ENCODE results near the gene AHCYL2. TPM values are rescaled to one million over a fixed set of nuclear protein-coding genes. Genes with fewer than 3 reads are reported as not detected.
"Not testable (repeated sequence)": the region's sequence is repeated elsewhere in the genome, so short reads cannot be mapped to it uniquely, and the experiment has no call there.

AHCYL2 gene
- total RNA-seq, 2 donors from 2014 or later: 21.5 to 39.8 TPM

- Mint-ChIP-seq H3K27ac (peak overlapping the region; percentile 80), H3K4me3 (no peak overlapping the region), H3K4me1 (peaks cover 7% of the 10 kb centered on the region), H3K36me3 (ENCODE audit: low read depth) (peaks cover 35% of the 10 kb centered on the region), H3K27me3 (no peaks in the 10 kb centered on the region), H3K9me3 (no peaks in the 10 kb centered on the region)
- ATAC-seq (replicated peaks): no peak
Observed at GRCh38 chr7:129470411-129470810, 245.6 kb downstream of the AHCYL2 start.

- peaks cover 7% of the 10 kb centered on the region for H3K4me1 Mint-ChIP-seq
- ATAC-seq (replicated peaks): peak; percentile 92
- H3K9me3 Mint-ChIP-seq: no peaks in the 10 kb centered on the region
- peak overlapping the region; percentile 80 for H3K27ac Mint-ChIP-seq
- no peaks in the 10 kb centered on the region for H3K27me3 Mint-ChIP-seq
- H3K36me3 Mint-ChIP-seq (ENCODE audit: low read depth): peaks cover 39% of the 10 kb centered on the region
- H3K4me3 Mint-ChIP-seq: no peak overlapping the region
Observed at GRCh38 chr7:129471402-129471827, 246.6 kb downstream of the AHCYL2 start.

GRCh38 chr7:129475931-129476330 is 251.1 kb downstream of the AHCYL2 start:
- not testable (repeated sequence) for ATAC-seq (replicated peaks); H3K27ac Mint-ChIP-seq; H3K4me3 Mint-ChIP-seq; H3K27me3 Mint-ChIP-seq; H3K9me3 Mint-ChIP-seq; H3K4me1 Mint-ChIP-seq
- H3K36me3 Mint-ChIP-seq (ENCODE audit: low read depth): peaks cover 58% of the 10 kb centered on the region

- H3K9me3 Mint-ChIP-seq; H3K27me3 Mint-ChIP-seq; H3K4me1 Mint-ChIP-seq; H3K4me3 Mint-ChIP-seq; ATAC-seq (replicated peaks); H3K27ac Mint-ChIP-seq: not testable (repeated sequence)
- peaks cover 58% of the 10 kb centered on the region for H3K36me3 Mint-ChIP-seq (ENCODE audit: low read depth)
Observed at GRCh38 chr7:129476398-129476797, 251.6 kb downstream of the AHCYL2 start.

Other genes starting within 250 kb of the AHCYL2 start
- 10 to 100 TPM; 45.8 to 62.6 TPM for gene TNPO3, start 169.9 kb upstream of the AHCYL2 start, total RNA-seq
- 1 to 10 TPM in 1 of 2 donors, under 1 TPM in 1; 0.67 to 2.6 TPM for gene TSPAN33, start 80.3 kb upstream of the AHCYL2 start, total RNA-seq
- gene SMO, start 36.4 kb upstream of the AHCYL2 start, total RNA-seq: under 1 TPM in 1 of 2 donors, not detected in 1; 0.08 TPM
- gene STRIP2, start 209.4 kb downstream of the AHCYL2 start, total RNA-seq: 10 to 100 TPM; 51.7 to 78.4 TPM

Measured in activated T-helper 17 cell treated with anti-CD3 and anti-CD28 coated beads, Interleukin-2, amount 50 U/mL, for 72 hours (primary cell).